IMR-90 (cell line): ENCODE data around the gene ARL8B. TPM values are rescaled to one million over a fixed set of nuclear protein-coding genes. Genes with fewer than 3 reads are reported as not detected.

Source experiments
- ATAC-seq: fragments of 200-7000 bp; cut with Tn5 transposase; 2 replicates; pipeline ENCODE4 v1.9.1; 2020; ENCODE audit warnings: low read depth, mild to moderate bottlenecking, moderate library complexity
- BruUV-seq: library from RNA; stranded (reverse); fragments of 400-500 nt; replicated peaks from 2 replicates; lab custom pipeline; 2021; lab: Mats Ljungman, UMichigan
- CTCF ChIA-PET: fragments of 300-600 bp; formaldehyde crosslinking; extraction: SDS; loops from one replicate; lab custom pipeline; 2021; ENCODE audit warnings: antibody characterized with exemption; lab: Yijun Ruan, JAX
- POLR2A ChIA-PET: fragments of 300-600 bp; sonication (Branson Sonifier 250); formaldehyde crosslinking; loops from one replicate; lab custom pipeline; 2022; ENCODE audit warnings: antibody characterized with exemption; ENCODE audit not compliant: unreplicated experiment; lab: Charles Lee
- DNase-seq: peaks from one replicate; pipeline ENCODE4 v3.0.0; 2013
- H2AFZ ChIP-seq: replicated peaks from 2 replicates; pipeline ENCODE3; 2013; ENCODE audit warnings: low read length, mild to moderate bottlenecking; ENCODE audit not compliant: poor library complexity
- H2AK5ac ChIP-seq: 2 replicates; pipeline ENCODE4 v1.6.1; 2013; ENCODE audit warnings: low read depth, low read length, inconsistent platforms
- H2AK9ac ChIP-seq: replicated peaks from 2 replicates; pipeline ENCODE3; 2013; ENCODE audit warnings: mild to moderate bottlenecking, low read depth, low read length, moderate library complexity; ENCODE audit not compliant: poor library complexity
- H2BK120ac ChIP-seq: 2 replicates; pipeline ENCODE4 v1.6.1; 2013; ENCODE audit warnings: low read depth, low read length, inconsistent platforms
- H2BK15ac ChIP-seq: 3 replicates; pipeline ENCODE4 v1.6.1; 2013; ENCODE audit warnings: low read depth, low read length, inconsistent platforms
- H2BK20ac ChIP-seq: 2 replicates; pipeline ENCODE4 v1.6.1; 2013; ENCODE audit warnings: low read depth, mild to moderate bottlenecking, inconsistent platforms, low read length, moderate library complexity
- H2BK5ac ChIP-seq: 2 replicates; pipeline ENCODE4 v1.6.1; 2013; ENCODE audit warnings: mild to moderate bottlenecking, low read depth, low read length, inconsistent platforms; ENCODE audit not compliant: poor library complexity, severe bottlenecking
- H3K14ac ChIP-seq: replicated peaks from 2 replicates; pipeline ENCODE4 v1.6.1; 2013; ENCODE audit warnings: low read depth, low read length, inconsistent platforms
- H3K18ac ChIP-seq: 2 replicates; pipeline ENCODE4 v1.6.1; 2013; ENCODE audit warnings: low read depth, low read length, control low read depth
- H3K23ac ChIP-seq: 2 replicates; pipeline ENCODE4 v1.6.1; 2013; ENCODE audit warnings: low read depth, low read length, inconsistent platforms
- H3K27ac ChIP-seq: 2 replicates; pipeline ENCODE4 v1.5.1; 2013; ENCODE audit warnings: mild to moderate bottlenecking, control low read depth, low read length; ENCODE audit not compliant: insufficient read depth
- H3K27me3 ChIP-seq: 2 replicates; pipeline ENCODE4 v1.6.1; 2013; ENCODE audit warnings: low read length; ENCODE audit not compliant: control insufficient read depth, insufficient read depth
- H3K36me3 ChIP-seq: 2 replicates; pipeline ENCODE4 v1.6.1; 2013; ENCODE audit warnings: low read length, mixed read lengths; ENCODE audit not compliant: control insufficient read depth, insufficient read depth
- H3K4ac ChIP-seq: 2 replicates; pipeline ENCODE4 v1.6.1; 2013; ENCODE audit warnings: low read depth, low read length, inconsistent platforms
- H3K4me1 ChIP-seq: 2 replicates; pipeline ENCODE4 v1.6.1; 2013; ENCODE audit warnings: low read length, mixed read lengths; ENCODE audit not compliant: control insufficient read depth, insufficient read depth
- H3K4me2 ChIP-seq: 2 replicates; pipeline ENCODE4 v1.6.1; 2013; ENCODE audit warnings: low read depth, mild to moderate bottlenecking, control low read depth, low read length, moderate library complexity
- H3K4me3 ChIP-seq: 2 replicates; pipeline ENCODE4 v1.5.1; 2013; ENCODE audit warnings: low read depth, mild to moderate bottlenecking, control low read depth, low read length, moderate library complexity; ENCODE audit not compliant: insufficient read depth
- H3K56ac ChIP-seq: 2 replicates; pipeline ENCODE4 v1.6.1; 2013; ENCODE audit warnings: low read length, inconsistent platforms; ENCODE audit not compliant: insufficient read depth; ENCODE audit errors: extremely low read depth
- H3K79me1 ChIP-seq, 2 experiments: 2 replicates each; pipeline ENCODE4 v1.6.1; 2013; ENCODE audit warnings: low read length in 2 of 2, inconsistent platforms in 1 of 2, low read depth in 1 of 2
- H3K9ac ChIP-seq: 2 replicates; pipeline ENCODE4 v1.6.1; 2013; ENCODE audit warnings: low read depth, low read length, control low read depth
- H3K9me1 ChIP-seq: 2 replicates; pipeline ENCODE4 v1.6.1; 2013; ENCODE audit warnings: low read length, inconsistent platforms; ENCODE audit not compliant: insufficient read depth
- H3K9me3 ChIP-seq: 2 replicates; pipeline ENCODE4 v1.6.1; 2013; ENCODE audit warnings: low read length; ENCODE audit not compliant: control insufficient read depth, insufficient read depth
- H4K20me1 ChIP-seq: 2 replicates; pipeline ENCODE4 v1.6.1; 2013; ENCODE audit warnings: low read length, inconsistent platforms; ENCODE audit not compliant: insufficient read depth
- H4K5ac ChIP-seq: 2 replicates; pipeline ENCODE4 v1.6.1; 2013; ENCODE audit warnings: mild to moderate bottlenecking, low read depth, low read length, control low read depth
- H4K8ac ChIP-seq, 2 experiments: 2 replicates each; pipeline ENCODE4 v1.6.1; 2013; ENCODE audit warnings: low read depth in 2 of 2, low read length in 2 of 2, control low read depth in 1 of 2, inconsistent platforms in 1 of 2
- H4K91ac ChIP-seq: 2 replicates; pipeline ENCODE4 v1.6.1; 2013; ENCODE audit warnings: low read depth, low read length, inconsistent platforms; ENCODE audit not compliant: insufficient read depth
- BHLHE40 ChIP-seq: fragments of 150-350 bp; IDR thresholded peaks from 2 replicates; pipeline ENCODE4 v1.6.1; 2016; ENCODE audit warnings: mild to moderate bottlenecking, low read depth, low read length
- CTCF ChIP-seq: conservative IDR thresholded peaks from 2 replicates; pipeline ENCODE4 v1.5.1; 2012; ENCODE audit warnings: mild to moderate bottlenecking, low read depth, low read length, improper control_type of control experiment
- FOS ChIP-seq: fragments of 150-350 bp; IDR thresholded peaks from 2 replicates; pipeline ENCODE4 v1.6.1; 2016; ENCODE audit warnings: low read depth, low read length
- MAFK ChIP-seq: IDR thresholded peaks from 2 replicates; pipeline ENCODE4 v1.6.1; 2012; ENCODE audit warnings: low read depth, low read length, improper control_type of control experiment
- MAZ ChIP-seq: IDR thresholded peaks from 2 replicates; pipeline ENCODE4 v1.6.1; 2012; ENCODE audit warnings: low read depth, mild to moderate bottlenecking, low read length, improper control_type of control experiment, moderate library complexity, borderline replicate concordance
- MXI1 ChIP-seq: IDR thresholded peaks from 2 replicates; pipeline ENCODE4 v1.6.1; 2012; ENCODE audit warnings: low read depth, mild to moderate bottlenecking, low read length, moderate library complexity, borderline replicate concordance
- NFE2L2 ChIP-seq: fragments of 150-350 bp; IDR thresholded peaks from 2 replicates; pipeline ENCODE4 v1.6.1; 2016; ENCODE audit warnings: low read depth, mild to moderate bottlenecking, low read length
- POLR2A ChIP-seq: IDR thresholded peaks from 2 replicates; pipeline ENCODE4 v1.6.1; 2012; ENCODE audit warnings: mild to moderate bottlenecking, low read depth, low read length
- RAD21 ChIP-seq: IDR thresholded peaks from 2 replicates; pipeline ENCODE4 v1.6.1; 2012; ENCODE audit warnings: low read length, improper control_type of control experiment
- RCOR1 ChIP-seq: IDR thresholded peaks from 2 replicates; pipeline ENCODE4 v1.6.1; 2012; ENCODE audit warnings: mild to moderate bottlenecking, low read length, improper control_type of control experiment; ENCODE audit not compliant: insufficient replicate concordance
- SMC3 ChIP-seq: fragments of 150-350 bp; IDR thresholded peaks from 2 replicates; pipeline ENCODE4 v1.6.1; 2016; ENCODE audit warnings: low read depth, mild to moderate bottlenecking, antibody characterized with exemption, low read length, moderate library complexity
- USF2 ChIP-seq: fragments of 150-350 bp; IDR thresholded peaks from 2 replicates; pipeline ENCODE4 v1.6.1; 2017; ENCODE audit warnings: mild to moderate bottlenecking, antibody characterized with exemption, low read length, low read depth
- WGBS, 2 experiments: methylation state at CpG; one replicate each; pipeline versions ENCODE4 v1.1.5 to v1.1.7; 2013; ENCODE audit warnings: missing lambda C conversion rate in 2 of 2; ENCODE audit not compliant: insufficient read length in 1 of 2; ENCODE audit errors: extremely low coverage in 2 of 2; 5-methylcytosine and 5-hydroxymethylcytosine counted together
- dilution Hi-C: fragments of 300-500 bp; cut with HindIII; formaldehyde crosslinking; loops from one replicate; pipeline ENCODE4 v1.14.3; 2018; ENCODE audit warnings: low sequenced_read_pairs; ENCODE audit not compliant: unreplicated experiment
- in situ Hi-C: fragments of 300-500 bp; cut with MboI; formaldehyde crosslinking; loops from 3 replicates; pipeline ENCODE4 v1.14.3; 2019; ENCODE audit warnings: low sequenced_read_pairs, inconsistent platforms, mixed read lengths
- intact Hi-C: fragments of 100-400 bp; cut with micrococcal nuclease; formaldehyde crosslinking; loops from 2 replicates; pipeline ENCODE4 v1.10.0; 2022
- polyA plus RNA-seq, 3 experiments: library from polyadenylated mRNA; depleted of rRNA; stranded (reverse); fragments of >200 nt; gene quantifications; 2 replicates each; pipeline ENCODE4 v1.2.3, GENCODE V29; 2012; ENCODE audit warnings: low replicate concordance in 1 of 3
- total RNA-seq: library from RNA; depleted of rRNA; stranded (reverse); fragments of >200 nt; gene quantifications from 2 replicates; pipeline ENCODE4 v1.2.3, GENCODE V29; 2012

Gene ARL8B
- total and polyA plus RNA-seq, 2 of the 4 experiments (the other 2 are of a cell fraction): 32.3 to 47.0 TPM

DNA sequence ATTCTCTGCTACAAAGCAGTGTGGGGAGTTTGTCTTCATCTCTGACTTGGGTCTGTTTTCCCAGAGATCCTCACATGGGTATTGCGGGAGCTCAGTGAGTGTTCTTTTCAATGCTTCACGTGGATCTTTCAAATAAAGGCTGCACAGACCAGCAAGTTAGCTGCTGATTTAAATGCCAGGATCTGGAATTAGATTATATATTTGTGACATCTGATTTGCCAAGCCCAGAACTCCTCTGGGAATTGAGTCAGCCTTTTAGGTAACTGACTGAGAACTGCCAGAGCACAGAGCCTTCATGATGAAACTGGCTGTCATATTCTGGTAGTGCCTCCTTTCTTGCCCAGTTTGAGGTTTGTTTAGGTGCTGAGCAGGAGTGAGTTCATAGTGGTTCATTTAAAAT lies 80.1 kb downstream of the ARL8B start:
- H3K9ac ChIP-seq: no peak overlapping the region
- no peak overlapping the region for H2BK120ac ChIP-seq
- WGBS, 2 experiments: no CpG with 5 or more reads among the region's 2 CpGs
- no peak for DNase-seq
- no peak overlapping the region for H3K23ac ChIP-seq
- H3K9me3 ChIP-seq: no peaks in the 10 kb centered on the region
- H3K4ac ChIP-seq: no peak overlapping the region
- dilution Hi-C loops: no loop called here
- H4K8ac ChIP-seq: no peak overlapping the region
- no peak overlapping the region for H3K4me3 ChIP-seq
- peaks cover 28 to 40% of the 10 kb centered on the region in 2 experiments for H3K79me1 ChIP-seq
- intact Hi-C loops: no loop called here
- ChIA-PET POLR2A (no interaction called here), CTCF (no interaction called here)
- H2BK20ac ChIP-seq: no peak overlapping the region
- H3K9me1 ChIP-seq: no peaks in the 10 kb centered on the region; the same call in 1 of the 2 replicates
- H3K27ac ChIP-seq: no peak overlapping the region
- H2BK15ac ChIP-seq: no peak overlapping the region
- TF ChIP-seq CTCF: no peak
- TF ChIP-seq MAZ: no peak
- no peak for TF ChIP-seq RCOR1
- TF ChIP-seq FOS: no peak
- no peak for TF ChIP-seq NFE2L2
- no peak for TF ChIP-seq POLR2A
- TF ChIP-seq SMC3: no peak
- no peak for TF ChIP-seq MXI1
- TF ChIP-seq USF2: no peak
- TF ChIP-seq MAFK: no peak
- no peak for TF ChIP-seq RAD21
- TF ChIP-seq BHLHE40: no peak
- in situ Hi-C loops: no loop called here
- no peak overlapping the region for H3K4me2 ChIP-seq
- no peak overlapping the region for H2AK9ac ChIP-seq
- no peak overlapping the region for H2AK5ac ChIP-seq
- H3K4me1 ChIP-seq: peaks cover 12% of the 10 kb centered on the region
- no peaks in the 10 kb centered on the region for H3K27me3 ChIP-seq
- no peaks in the 10 kb centered on the region for H4K20me1 ChIP-seq
- H3K36me3 ChIP-seq: peaks cover 45% of the 10 kb centered on the region
- no peak overlapping the region for H3K56ac ChIP-seq
- no peak for ATAC-seq
- H3K18ac ChIP-seq: no peak overlapping the region
- no peak overlapping the region for H4K91ac ChIP-seq
- BruUV-seq: no TSS peak
- no peak overlapping the region for H2AFZ ChIP-seq
- H3K14ac ChIP-seq: no peak overlapping the region
- no peak overlapping the region for H2BK5ac ChIP-seq
- no peak overlapping the region for H4K5ac ChIP-seq
